H1 (cell line): ENCODE results near the gene GCKR. TPM values are rescaled to one million over a fixed set of nuclear protein-coding genes. Genes with fewer than 3 reads are reported as not detected.

Source experiments
- ATF3 ChIP-seq: IDR thresholded peaks from 2 replicates; pipeline ENCODE4 v1.6.1; 2011; ENCODE audit warnings: low read depth, mild to moderate bottlenecking, low read length; ENCODE audit not compliant: insufficient read depth
- SRF ChIP-seq: IDR thresholded peaks from 2 replicates; pipeline ENCODE4 v1.6.1; 2011; ENCODE audit warnings: mild to moderate bottlenecking, low read depth, low read length, moderate library complexity
- TAF7 ChIP-seq: optimal IDR thresholded peaks from 2 replicates; pipeline ENCODE3; 2011; ENCODE audit warnings: low read depth, mild to moderate bottlenecking, inconsistent platforms, low read length, moderate library complexity, borderline replicate concordance
- YY1 ChIP-seq: IDR thresholded peaks from 2 replicates; pipeline ENCODE4 v1.6.1; 2011; ENCODE audit warnings: low read depth, mild to moderate bottlenecking, low read length
- polyA plus RNA-seq, 7 experiments: library from polyadenylated mRNA; depleted of rRNA in 3 of 7; stranded (reverse) in 5 of 7; unstranded in 2 of 7; fragments of >200 nt in 5 of 7; fragments of 200-250 nt in 2 of 7; gene quantifications; 1 replicate in 5 of 7; 2 replicates in 1 of 7; 4 replicates in 1 of 7; pipeline versions ENCODE4 v1.2.1 to v1.2.3, GENCODE V29; 2011 to 2013; ENCODE audit warnings: missing spikeins in 2 of 7, mixed read lengths in 2 of 7
- total RNA-seq: library from RNA; stranded (reverse); fragmentation: NEBNext Ultra II Directional; extraction: Animal tissue kit (Norgen Biotek cat#: 25700); gene quantifications from 2 replicates; pipeline ENCODE4 v1.2.1, GENCODE V29; 2021

GCKR gene
- total and polyA plus RNA-seq, 2 of the 8 experiments (the other 6 are each of a cell fraction or from before 2014, with no cell fraction given), result 0.30 to 1.2 TPM

- TF ChIP-seq ATF3, result no peak
- TF ChIP-seq SRF, result no peak
- TF ChIP-seq YY1, result peak; percentile 57; the same call in 1 of the 2 replicates
- TF ChIP-seq TAF7, result peak; percentile 13
Observed at GRCh38 chr2:27494944-27495554, 1.6 kb upstream of the GCKR start, which contains the start of gene FNDC4 (continued).
